GM19397 (cell line): ENCODE data around the gene HLA-DPB1.

ENCODE experiments used
- ATAC-seq: cut with Tn5 transposase; IDR thresholded peaks from one replicate; pipeline ENCODE4 v1.9.1; 2021; ENCODE audit warnings: mild to moderate bottlenecking, moderate library complexity; ENCODE audit not compliant: unreplicated experiment

Gene HLA-DPB1

DNA sequence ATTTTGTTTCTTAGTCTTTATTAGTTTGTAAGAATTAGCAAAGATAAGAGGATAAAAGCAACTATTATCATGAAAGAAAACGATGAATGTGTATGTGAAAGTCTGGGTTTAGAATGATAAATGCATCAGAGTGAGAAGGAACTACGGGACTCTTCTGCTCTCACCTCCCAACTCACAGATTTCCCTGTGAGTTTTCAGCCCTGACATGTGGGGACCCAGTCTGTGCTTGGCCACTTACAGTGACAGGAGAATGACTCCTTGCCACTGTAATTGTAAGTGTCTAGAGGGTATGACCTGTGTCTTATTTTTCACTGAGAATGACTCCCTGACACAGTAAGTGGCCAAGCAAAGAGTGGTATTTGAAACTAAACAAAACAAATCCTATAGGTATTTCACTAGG lies 4.9 kb upstream of the HLA-DPB1 start:
- no peak for ATAC-seq

DNA sequence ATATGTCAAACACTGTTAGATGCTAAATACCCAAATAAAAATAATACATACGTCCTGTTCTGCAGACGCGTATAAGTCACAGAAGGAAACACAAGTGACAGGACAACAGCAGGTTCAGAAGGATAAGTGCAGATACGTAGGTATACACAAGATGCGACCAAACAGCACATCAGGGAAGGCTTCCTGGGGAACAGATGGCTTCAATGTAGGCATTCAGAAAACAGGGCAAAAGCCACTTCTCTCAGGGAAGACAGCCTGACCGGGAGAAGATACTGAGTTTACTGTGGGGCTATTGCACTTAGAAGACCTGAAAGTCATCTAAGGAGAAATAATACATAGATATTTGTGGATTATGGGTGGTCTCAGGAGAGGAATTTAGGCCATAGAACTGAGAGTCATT lies 4.2 kb upstream of the HLA-DPB1 start:
- ATAC-seq, result no peak

DNA sequence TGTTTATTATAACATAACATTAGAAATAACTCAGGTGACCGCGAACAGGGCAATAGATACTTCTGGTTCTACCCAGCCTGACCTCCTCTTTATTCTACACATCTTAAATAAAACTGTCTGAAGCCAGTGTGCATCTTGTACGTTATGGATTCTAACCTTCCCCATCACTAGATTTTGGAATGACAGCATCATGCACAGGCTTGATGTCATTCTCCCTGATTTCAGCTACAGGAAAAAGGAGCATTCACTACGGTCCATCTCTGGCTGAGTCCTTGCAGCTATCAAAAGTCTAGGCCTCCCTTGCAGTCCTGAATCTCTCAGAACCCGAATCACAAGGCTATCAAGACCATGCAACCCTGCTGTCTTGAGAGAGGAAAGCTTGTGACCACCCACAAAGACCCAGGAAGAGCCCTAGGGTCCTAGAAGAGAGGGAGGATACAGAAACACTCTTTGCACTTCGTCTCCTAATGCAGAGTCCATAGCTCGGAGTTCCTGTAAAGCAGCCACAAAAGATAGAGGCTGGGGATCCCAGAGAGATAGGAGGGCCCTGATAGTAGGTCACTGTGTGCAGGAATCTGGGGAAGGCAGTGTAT lies 3.2 kb upstream of the HLA-DPB1 start:
- no peak for ATAC-seq

DNA sequence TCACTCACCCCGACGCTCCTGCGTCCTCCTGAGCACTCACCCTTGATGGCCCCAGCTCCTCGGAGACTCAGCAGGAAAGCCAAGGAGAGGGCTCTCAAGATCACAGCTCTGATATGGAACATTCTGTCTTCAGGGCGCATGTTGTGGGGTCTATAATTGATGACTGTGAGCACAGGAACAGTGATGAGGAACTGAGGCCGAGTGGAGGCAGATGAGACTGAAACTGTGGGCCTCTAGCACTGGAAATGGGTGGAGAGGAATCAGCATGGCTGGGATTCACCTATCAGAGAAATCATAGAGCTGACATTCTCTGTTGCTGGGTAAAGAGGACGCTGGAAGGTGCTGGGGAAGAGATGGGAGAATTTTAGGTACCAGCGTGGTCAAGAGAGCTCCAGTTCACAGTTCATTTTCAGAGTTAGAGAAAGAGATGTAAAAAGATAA lies 2.3 kb upstream of the HLA-DPB1 start, which contains the start of gene HLA-DPA1:
Gene HLA-DPA1 (minus strand): TSS at position 219 of the 441 bp plus-strand sequence.
- ATAC-seq, result peak; percentile 58

DNA sequence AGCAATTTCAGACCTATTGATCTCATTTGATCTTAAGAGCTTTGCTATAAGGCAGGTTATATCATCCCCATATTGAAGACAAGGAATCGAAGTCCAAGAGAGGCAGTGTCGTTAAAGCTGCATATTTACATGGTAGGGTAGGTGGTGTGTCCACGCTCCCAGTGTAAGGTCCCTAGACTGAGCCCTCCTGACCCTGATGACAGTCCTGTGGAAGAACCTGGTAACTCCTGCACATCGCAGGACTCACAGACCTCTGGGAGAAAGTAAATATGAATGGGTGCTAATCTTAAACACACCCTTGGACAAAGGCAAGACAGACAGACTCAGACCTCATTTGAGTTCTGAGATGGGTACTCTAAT lies 602 bp upstream of the HLA-DPB1 start:
- ATAC-seq, result peak; percentile 4

DNA sequence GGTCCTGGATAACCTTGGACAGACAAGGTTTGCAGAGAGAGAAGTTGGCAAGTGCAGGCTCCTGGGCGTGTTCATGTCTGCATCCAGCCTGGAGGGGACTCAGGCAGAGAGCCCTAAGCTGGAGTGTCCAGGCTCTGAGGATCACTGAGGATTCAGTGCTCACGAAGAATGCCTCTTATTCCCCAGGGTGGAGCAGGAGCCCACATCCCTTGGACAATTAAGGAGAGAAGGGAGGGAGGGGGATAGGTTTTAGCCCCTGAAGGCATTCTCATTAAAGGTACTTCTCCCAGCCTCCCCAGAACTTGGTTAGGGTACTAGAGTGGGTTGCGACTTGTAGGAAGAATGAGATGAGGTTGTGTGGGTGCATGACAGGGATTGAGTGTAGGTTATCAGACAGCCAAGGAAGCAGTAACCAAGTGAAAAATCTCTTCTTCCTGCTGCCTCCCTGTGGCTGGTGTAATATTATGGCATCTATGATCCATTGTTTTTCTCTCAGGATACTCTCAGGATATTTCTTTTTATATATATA lies 680 bp downstream of the HLA-DPB1 start:
- ATAC-seq, result no peak

DNA sequence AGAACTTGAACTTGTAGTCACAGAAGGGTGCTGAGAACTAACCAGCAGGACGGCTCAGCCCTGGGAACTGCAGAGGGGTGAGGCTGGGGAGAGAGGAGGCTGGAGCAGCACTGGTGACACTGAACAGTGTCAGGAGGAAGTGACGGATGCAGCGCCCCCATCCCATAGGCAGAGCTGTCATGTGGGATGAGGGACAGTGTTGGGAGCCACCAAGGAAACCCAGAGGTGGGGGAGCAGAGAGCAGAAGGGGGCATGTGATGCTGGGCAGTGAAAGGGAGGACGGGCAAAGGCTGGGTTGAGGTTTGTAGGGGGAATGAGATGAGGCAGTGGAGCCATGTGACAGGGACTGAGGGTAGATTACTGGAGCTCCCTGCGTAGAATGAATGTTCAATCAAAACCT lies 2.1 kb downstream of the HLA-DPB1 start:
- ATAC-seq, result no peak

DNA sequence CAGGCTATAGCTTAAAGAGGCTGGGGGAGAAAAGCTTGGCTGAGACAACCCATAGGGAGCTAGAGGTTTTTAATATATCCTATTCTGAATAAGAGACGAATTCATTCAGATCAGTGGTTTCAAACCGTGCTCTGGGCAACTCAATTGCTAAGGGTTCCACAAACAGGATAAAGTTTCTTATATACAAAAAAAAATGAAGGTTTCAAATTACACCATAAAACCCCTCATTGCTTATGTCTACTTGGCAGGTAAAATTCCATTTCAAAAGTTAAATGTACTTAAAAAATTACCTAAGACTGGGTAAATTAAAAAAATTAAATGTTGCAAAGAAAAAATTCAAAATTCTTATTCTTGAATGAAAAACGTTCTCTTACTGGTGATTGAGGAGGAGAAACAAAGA lies 2.7 kb downstream of the HLA-DPB1 start:
- no peak for ATAC-seq

DNA sequence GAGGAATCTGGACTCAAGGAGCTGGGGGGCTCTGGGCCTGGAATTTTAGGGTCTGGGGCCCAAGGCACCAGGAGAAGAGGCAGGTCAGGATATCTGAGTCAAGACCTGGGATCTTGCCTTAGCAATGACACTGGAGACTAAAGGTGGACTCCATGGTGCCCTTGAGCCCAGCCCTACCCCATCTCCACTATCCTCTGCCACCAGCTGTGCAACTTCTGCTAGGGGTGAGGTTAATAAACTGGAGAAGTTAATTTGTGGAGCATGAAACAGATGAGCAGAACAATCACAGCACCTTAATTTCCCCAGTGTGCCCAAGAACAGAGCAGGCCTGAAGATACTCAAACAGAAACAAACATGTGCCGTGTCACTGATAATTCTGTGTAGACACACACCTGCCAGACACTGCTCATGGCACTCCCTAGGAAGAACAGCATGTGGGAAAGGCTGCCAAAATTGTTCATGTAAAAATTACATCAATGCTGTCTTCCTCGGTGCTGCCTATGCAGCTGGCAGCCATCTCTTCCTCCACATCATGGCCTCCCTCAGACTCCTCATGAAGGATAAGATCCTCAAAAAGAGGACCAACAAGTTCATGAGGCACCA lies 3.2 kb downstream of the HLA-DPB1 start:
- ATAC-seq, result no peak

DNA sequence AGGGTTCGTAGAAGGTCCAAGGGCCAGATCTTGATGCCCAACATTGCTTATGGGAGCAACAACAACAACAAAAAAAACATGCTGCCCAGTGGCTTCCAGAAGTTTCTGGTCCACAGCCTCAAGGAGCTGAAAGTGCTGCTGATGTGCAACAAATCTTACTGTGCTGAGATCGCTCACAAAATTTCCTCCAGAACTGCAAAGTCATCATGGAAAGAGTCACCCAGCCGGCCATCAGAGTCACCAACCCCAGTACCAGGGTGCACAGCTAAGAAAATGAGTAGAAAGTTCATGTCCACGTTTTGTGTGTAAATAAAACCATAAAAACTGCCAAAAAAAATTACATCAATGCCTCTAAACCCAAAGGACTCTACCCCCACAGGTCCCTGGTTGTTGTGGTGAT lies 3.8 kb downstream of the HLA-DPB1 start:
- no peak for ATAC-seq

DNA sequence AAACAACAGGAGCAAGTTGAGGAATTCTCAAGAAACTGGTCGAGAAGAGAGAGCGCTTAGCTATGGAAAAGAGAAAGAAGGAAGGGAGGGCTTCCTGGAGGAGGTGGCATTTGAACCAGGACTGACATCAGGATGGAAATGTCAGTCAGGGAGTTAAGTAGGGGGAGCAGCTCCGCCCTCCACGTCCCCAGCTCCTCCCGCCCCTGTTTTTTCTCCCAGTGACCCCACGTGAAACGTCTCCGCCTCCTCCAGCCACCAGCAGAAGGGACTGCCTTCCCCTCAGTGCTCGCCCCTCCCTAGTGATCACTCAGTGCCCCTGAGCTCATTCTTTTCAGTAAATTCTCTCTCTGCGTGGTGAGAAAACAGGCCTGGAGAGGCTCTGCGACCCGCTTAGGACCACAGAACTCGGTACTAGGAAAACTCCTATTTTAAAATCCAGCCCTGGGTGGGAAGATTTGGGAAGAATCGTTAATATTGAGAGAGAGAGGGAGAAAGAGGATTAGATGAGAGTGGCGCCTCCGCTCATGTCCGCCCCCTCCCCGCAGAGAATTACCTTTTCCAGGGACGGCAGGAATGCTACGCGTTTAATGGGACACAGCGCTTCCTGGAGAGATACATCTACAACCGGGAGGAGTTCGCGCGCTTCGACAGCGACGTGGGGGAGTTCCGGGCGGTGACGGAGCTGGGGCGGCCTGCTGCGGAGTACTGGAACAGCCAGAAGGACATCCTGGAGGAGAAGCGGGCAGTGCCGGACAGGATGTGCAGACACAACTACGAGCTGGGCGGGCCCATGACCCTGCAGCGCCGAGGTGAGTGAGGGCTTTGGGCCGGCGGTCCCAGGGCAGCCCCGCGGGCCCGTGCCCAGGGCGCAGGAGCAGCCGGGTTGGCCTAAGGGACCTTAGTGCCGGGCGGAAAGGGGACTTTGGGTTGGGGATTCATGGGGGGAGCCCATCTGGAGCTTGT lies 4.6 kb downstream of the HLA-DPB1 start:
- ATAC-seq, result no peak

DNA sequence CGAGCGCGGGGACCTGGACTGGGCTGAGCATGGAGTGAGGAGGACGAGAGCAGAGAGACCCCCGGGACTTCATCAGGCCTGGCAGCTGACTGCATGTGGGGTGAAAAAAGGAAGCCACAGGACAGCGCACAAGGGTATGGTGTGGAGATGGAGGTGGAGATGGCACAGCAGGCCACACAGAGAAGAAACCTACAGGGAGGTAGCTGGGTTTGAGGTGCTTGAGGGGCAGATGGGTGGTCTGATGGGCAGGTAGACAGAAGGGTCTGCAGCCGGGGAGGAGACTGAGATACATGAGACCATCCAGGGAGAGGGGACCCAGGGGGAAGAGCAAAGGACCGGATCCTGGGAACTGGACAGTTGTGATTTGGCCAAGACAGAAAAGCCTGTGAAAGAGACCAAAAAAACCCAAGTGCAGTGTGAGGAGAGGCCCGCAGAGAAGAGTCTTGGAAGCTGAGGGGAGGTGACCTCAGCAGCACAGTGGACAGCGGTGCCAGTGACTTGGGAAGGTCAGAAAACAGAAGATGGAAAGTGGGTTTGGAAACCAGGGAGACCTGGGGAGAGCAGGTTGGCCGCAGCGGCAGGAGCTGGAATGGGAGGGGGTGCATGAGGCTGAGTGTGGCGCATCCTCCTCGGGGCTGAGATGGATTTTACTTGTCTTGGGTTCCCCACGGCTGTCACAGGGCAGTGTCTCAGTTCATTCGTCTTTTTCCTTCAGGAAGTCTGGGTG lies 5.5 kb downstream of the HLA-DPB1 start:
- no peak for ATAC-seq

DNA sequence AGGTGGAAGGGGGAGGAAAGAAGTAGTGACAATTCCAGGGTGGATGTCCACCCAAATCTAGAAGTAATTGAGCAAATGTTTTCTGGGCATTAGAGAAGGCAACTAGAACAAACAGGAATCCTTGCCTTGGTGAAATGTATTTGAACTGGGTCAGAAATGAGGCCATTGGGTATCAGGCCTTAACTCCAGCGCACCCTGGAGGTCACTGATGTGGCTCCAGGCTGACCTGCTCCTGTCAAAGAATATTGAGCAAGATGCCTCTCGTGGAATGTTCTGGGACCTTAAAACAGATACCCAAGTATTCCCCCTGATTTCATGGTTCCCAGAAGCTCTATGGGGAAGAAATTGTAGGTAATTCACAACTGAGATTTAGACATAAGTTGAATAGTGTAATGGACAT lies 6.9 kb downstream of the HLA-DPB1 start:
- ATAC-seq, result no peak

DNA sequence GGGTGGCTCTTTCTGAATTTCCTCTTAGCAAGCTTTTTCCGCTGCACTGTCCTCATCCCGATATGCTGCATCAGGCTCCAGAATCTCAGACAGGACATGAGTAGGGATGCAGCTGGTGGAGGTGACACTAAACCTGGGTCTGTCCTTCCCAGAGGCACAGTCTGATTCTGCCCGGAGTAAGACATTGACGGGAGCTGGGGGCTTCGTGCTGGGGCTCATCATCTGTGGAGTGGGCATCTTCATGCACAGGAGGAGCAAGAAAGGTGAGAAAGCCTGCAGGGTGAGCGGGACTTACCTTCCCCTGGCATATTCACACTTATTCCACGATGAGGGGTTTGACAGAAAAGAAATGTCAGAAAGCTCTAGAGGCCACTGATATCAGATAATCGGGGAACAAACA lies 9.8 kb downstream of the HLA-DPB1 start:
- ATAC-seq, result no peak

DNA sequence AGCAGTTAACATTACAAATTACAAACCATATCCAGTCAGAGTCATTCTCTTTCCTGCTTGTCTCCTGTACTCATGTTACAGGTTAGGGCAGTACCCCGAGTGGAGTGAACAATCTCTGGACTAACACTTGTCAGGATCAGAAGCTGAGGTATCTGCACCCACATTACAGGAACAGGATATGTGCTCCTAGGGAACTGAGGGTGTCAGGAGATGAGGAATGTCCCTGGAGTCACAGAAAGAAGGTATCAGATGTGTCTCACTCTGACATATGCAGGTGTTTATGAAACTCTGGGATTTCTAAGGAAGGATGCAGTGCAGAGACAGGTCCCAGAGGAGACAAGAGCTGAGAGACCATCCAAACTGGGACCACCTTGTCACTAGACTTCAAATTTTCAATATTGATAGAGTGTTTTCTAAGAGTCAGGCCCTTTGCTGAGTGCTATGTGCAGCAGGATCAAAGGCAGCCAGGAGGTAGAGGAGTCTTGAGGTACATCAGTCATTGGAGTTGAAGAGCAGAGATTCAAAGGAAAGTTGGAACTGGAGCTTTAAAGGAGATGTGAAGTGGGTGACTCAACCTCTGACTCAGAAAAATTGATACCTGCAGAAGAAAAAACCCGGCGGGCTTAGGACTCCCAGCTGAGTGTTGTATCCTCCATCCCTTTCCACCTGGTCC lies 12.6 kb downstream of the HLA-DPB1 start:
- no peak for ATAC-seq

DNA sequence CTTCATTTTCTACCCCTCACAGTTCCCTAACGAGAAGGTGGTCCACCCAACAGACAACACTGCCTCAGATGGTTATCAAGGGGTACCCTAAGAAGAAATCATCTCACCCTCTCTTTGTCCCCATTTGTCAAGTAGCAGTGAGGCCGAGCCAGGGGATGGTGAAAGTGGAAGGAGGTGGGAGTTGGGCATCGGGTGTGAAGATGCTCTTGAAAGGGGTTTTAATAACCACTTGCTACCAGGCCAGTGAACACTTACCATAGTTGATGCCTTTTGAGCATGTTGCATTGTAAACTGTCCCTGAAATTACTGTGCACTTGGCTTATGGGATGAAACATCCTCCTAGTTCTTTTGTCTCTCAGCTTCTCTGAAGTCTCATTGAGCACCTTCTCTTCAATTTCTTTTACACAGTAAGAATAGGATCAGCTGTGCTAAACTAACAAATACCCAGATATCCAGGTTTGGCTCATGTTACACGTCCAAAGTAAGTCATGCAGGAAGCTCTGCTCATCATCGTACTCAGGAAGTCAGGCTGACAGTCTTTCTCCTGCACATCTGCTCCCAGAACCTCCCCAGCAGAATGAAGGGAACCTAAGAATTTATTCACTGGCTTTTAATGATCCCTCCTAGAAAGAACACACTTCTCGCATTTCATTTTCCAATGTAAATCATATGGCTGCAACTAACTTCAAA lies 13.3 kb downstream of the HLA-DPB1 start:
- no peak for ATAC-seq

DNA sequence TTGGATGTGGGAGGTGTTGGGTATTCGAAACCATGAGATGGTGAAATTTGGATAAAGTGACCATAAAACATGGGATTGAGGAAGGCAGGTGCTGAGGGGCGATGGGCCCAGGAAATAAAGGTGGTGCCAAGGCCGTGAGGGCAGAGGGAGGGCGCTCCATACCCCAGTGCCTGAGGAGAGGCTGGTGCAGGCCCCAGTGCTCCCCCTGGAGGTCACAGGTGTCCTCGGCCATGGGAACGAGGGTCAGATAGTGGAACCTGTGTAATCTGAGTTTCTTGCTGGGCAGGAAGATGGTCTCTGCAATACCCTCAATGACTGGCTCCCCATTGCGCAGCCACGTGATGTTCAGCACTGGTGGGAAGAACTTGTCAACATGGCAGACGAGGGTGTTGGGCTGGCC lies 16.2 kb downstream of the HLA-DPB1 start:
- no peak for ATAC-seq

DNA sequence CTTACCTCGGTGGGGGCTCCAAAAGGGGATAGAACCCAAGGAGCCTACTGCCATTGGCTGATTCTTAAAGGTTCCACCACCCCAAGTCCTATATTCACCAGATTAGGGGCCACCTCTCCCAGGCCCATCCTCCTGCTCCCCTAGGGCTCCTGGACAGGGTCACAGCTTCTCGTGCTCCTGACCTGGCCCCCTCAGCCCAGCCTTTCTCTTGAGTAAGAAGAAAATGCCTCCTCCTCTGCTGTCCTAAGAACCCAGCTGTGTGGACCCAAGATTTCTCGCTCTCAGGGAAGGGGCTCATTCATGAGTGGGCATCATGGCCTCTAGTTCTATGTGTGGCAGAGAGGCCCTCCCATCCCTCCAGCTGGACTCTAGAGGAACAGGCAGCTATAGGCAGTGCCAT lies 16.6 kb downstream of the HLA-DPB1 start:
- no peak for ATAC-seq

DNA sequence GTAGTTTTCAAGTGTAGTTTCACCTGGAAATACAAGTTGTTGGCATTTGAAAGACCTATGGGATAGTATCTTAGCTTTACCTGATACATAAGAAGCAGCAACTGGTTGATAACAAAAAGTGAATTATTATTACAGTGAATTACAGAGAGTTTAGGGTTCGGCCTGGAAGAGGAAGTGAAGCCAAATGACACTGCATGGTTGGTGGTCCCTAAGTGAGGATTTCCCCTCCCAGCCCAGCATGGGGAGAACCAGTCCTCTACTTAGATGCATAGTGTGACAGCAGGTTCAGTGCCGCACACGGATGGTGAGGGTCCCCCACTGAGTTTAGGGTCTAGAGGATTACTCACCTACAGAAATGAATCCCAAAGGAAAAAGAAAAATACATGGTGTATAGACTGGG lies 18.1 kb downstream of the HLA-DPB1 start:
- ATAC-seq, result no peak

DNA sequence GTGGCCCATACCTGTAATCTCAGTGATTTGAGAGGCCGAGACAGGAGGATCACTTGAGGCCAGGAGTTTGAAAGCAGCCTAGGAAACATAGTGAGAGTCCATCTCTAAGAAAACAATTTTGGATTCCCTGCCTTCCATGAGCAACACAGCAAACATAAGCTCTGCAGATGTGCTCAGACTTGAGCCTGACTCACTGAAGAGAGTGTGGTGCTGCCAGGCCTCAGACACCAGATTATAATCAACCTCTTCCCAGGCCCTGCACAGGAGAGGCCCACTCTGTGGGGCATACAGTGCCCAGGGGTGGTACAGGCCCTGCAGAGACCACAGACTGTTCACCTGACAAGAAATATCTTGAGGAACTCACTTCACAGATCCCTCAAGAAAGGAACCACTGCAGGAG lies 19.9 kb downstream of the HLA-DPB1 start:
- ATAC-seq, result no peak
